ENCODE data around the gene ZSWIM4.

DNA sequence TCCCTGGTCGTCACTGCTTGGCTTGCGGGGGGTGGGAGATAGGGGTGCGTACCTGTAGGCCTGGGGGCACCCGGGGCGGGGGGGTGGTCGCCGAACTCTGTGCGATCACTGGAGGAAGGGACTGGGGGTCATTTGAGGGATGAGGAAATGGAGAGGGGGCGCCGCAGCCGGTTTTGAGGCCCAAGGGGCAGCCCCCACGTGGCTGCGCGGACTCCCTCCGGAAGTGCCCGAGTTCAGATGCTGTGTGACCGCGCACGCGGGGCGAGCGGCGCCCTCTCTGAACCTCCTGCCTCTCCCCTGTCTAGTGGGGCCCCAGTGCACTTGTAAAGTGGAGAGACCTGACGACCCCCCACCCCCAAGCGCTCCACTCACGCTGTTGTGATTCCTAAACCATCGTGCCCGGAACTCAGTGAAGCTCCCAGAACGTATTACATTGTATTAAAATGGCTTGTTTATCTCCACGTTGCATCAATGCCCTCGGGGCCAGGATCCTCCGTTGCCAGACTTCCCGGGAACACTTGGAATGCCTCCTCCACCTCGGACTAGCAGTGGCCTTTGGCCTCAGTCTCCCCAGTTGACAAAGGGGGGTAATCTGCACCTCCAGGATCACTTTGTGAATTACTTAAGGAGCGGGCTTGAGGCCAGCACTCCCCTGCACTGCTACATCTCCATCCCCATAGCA, 78.7 kb downstream of the ZSWIM4 start:
- TF ChIP-seq, protein P1, sequence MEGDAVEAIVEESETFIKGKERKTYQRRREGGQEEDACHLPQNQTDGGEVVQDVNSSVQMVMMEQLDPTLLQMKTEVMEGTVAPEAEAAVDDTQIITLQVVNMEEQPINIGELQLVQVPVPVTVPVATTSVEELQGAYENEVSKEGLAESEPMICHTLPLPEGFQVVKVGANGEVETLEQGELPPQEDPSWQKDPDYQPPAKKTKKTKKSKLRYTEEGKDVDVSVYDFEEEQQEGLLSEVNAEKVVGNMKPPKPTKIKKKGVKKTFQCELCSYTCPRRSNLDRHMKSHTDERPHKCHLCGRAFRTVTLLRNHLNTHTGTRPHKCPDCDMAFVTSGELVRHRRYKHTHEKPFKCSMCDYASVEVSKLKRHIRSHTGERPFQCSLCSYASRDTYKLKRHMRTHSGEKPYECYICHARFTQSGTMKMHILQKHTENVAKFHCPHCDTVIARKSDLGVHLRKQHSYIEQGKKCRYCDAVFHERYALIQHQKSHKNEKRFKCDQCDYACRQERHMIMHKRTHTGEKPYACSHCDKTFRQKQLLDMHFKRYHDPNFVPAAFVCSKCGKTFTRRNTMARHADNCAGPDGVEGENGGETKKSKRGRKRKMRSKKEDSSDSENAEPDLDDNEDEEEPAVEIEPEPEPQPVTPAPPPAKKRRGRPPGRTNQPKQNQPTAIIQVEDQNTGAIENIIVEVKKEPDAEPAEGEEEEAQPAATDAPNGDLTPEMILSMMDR (conservative IDR thresholded peaks at IDR 0.05; ENCODE audit: low read depth, low read length) = no peak
- TF ChIP-seq EZH2 (IDR thresholded peaks at IDR 0.05; ENCODE audit: borderline replicate concordance, low read depth, low read length, poor library complexity, severe bottlenecking) = no peak
